Liver (tissue), 9 donors: ENCODE results near the gene ARHGEF28. TPM values are rescaled to one million over a fixed set of nuclear protein-coding genes. Genes with fewer than 3 reads are reported as not detected.

Experiments
- DNase-seq: peaks from one replicate; pipeline ENCODE4 v3.0.0-alpha.2; 2017; ENCODE audit warnings: low spot score
- H3K27ac ChIP-seq, 2 donors: one replicate each; pipeline ENCODE4 v1.7.0; 2013; ENCODE audit warnings: inconsistent platforms in 2 of 2, low read length in 2 of 2, control low read depth in 1 of 2, low read depth in 1 of 2, mild to moderate bottlenecking in 1 of 2
- H3K27me3 ChIP-seq, 4 donors: one replicate each; pipeline versions ENCODE4 v1.6.1 to v1.7.0; 2013; ENCODE audit warnings: low read length in 3 of 4, inconsistent platforms in 1 of 4, mild to moderate bottlenecking in 1 of 4, moderate library complexity in 1 of 4; ENCODE audit not compliant: control insufficient read depth in 4 of 4, insufficient read depth in 4 of 4
- H3K36me3 ChIP-seq, 4 donors: one replicate each; pipeline versions ENCODE4 v1.6.1 to v1.7.0; 2013; ENCODE audit warnings: low read length in 3 of 4, mild to moderate bottlenecking in 3 of 4, low read depth in 1 of 4, moderate library complexity in 1 of 4; ENCODE audit not compliant: control insufficient read depth in 4 of 4, insufficient read depth in 3 of 4
- H3K4me1 ChIP-seq, 4 donors: one replicate each; pipeline versions ENCODE4 v1.6.1 to v1.7.0; 2013; ENCODE audit warnings: low read length in 3 of 4, mild to moderate bottlenecking in 3 of 4, moderate library complexity in 1 of 4; ENCODE audit not compliant: control insufficient read depth in 4 of 4, insufficient read depth in 4 of 4
- H3K4me3 ChIP-seq, 3 donors: one replicate each; pipeline versions ENCODE4 v1.6.1 to v1.7.0; 2013; ENCODE audit warnings: low read length in 3 of 3, control low read depth in 1 of 3, low read depth in 1 of 3, mild to moderate bottlenecking in 1 of 3
- H3K9ac ChIP-seq, 2 donors: one replicate each; pipeline ENCODE4 v1.7.0; 2013; ENCODE audit warnings: low read length in 2 of 2, mild to moderate bottlenecking in 2 of 2, moderate library complexity in 2 of 2, control low read depth in 1 of 2, low read depth in 1 of 2
- H3K9me3 ChIP-seq, 4 donors: one replicate each; pipeline versions ENCODE4 v1.6.1 to v1.7.0; 2013; ENCODE audit warnings: low read length in 3 of 4; ENCODE audit not compliant: control insufficient read depth in 4 of 4
- FOXA1 ChIP-seq: IDR thresholded peaks from 2 replicates; pipeline ENCODE4 v1.6.1; 2016; ENCODE audit warnings: antibody characterized with exemption
- HNF4A ChIP-seq, 2 donors: conservative IDR thresholded peaks; 2 replicates each; pipeline ENCODE4 v1.6.1; 2016; ENCODE audit warnings: antibody characterized with exemption in 2 of 2, mild to moderate bottlenecking in 2 of 2
- JUND ChIP-seq, 2 donors: IDR thresholded peaks; 2 replicates each; pipeline ENCODE4 v1.6.1; 2016; ENCODE audit warnings: antibody characterized with exemption in 2 of 2
- SP1 ChIP-seq: IDR thresholded peaks from 2 replicates; pipeline ENCODE4 v1.6.1; 2018; ENCODE audit warnings: antibody characterized with exemption, mild to moderate bottlenecking
- TAF1 ChIP-seq: conservative IDR thresholded peaks from 2 replicates; pipeline ENCODE4 v1.6.1; 2016; ENCODE audit warnings: antibody characterized with exemption, mild to moderate bottlenecking
- WGBS: extraction: QIAGEN DNeasy Blood & Tissue Kit; methylation state at CpG from one replicate; pipeline ENCODE4 v1.1.7; 2013; 5-methylcytosine and 5-hydroxymethylcytosine counted together
- polyA plus RNA-seq, 2 donors: library from polyadenylated mRNA; stranded (reverse) in 1 of 2; unstranded in 1 of 2; fragments of 200-250 nt in 1 of 2; fragments of >200 nt in 1 of 2; fragmentation: Nextera tagmentation in 1 of 2; extraction: Ambion mirVana in 1 of 2; gene quantifications; one replicate each; pipeline versions ENCODE4 v1.2.1 to v1.2.3, GENCODE V29; 2013 to 2015
- total RNA-seq, 2 donors: library from RNA; depleted of rRNA; stranded (reverse); fragments of >200 nt; gene quantifications; one replicate each; pipeline ENCODE4 v1.2.3, GENCODE V29; 2014
- TF ChIP-seq, protein P1 (sequence below): IDR thresholded peaks from 2 replicates; pipeline ENCODE4 v1.6.1; 2016; ENCODE audit warnings: antibody characterized with exemption, mild to moderate bottlenecking
- TF ChIP-seq, protein P2 (sequence below): fragments of 150-350 bp; IDR thresholded peaks from 2 replicates; pipeline ENCODE4 v1.5.1; 2017; ENCODE audit warnings: improper control_type of control experiment, low read depth, low read length; ENCODE audit not compliant: missing input control
- TF ChIP-seq, protein P3 (sequence below): IDR thresholded peaks from 2 replicates; pipeline ENCODE4 v1.6.1; 2016; ENCODE audit warnings: antibody characterized with exemption
- donor health status: healthy.
- donor health status: healthy.
- donor health status: healthy.
- donor health status: healthy.
- donor health status: healthy.

ARHGEF28 gene
- total and polyA plus RNA-seq, 4 donors = 1.6 to 13.9 (median 3.6) TPM

DNA sequence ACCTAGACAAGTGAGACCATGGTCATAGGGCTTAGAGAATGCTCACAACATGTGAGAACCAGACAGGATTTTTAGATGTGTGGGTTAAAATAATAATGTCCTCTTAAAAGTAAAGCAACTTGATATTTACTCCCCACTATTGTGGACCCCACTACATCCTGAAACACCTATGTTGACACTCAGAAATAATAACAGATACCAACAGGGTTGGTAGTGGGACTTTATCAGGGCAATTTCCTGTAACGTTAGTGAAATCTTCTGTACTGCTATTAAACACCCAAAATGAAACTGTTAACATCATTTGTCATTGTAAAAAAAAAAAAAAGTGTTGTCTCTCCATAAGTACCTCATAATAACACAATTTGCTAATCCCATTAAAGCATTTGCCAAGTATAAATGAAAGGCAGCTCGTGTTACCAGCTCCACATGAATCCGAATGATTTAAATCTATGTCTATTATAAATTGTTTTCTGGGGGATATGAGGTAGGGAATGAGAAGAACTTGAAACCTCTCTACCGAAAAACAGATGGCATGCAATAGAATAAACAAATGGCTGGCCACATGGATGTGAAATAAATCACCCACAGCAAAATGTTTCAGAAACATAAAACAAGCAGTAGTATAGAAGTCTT lies 285.9 kb downstream of the ARHGEF28 start:
- no peak for DNase-seq
- TF ChIP-seq, protein P1, sequence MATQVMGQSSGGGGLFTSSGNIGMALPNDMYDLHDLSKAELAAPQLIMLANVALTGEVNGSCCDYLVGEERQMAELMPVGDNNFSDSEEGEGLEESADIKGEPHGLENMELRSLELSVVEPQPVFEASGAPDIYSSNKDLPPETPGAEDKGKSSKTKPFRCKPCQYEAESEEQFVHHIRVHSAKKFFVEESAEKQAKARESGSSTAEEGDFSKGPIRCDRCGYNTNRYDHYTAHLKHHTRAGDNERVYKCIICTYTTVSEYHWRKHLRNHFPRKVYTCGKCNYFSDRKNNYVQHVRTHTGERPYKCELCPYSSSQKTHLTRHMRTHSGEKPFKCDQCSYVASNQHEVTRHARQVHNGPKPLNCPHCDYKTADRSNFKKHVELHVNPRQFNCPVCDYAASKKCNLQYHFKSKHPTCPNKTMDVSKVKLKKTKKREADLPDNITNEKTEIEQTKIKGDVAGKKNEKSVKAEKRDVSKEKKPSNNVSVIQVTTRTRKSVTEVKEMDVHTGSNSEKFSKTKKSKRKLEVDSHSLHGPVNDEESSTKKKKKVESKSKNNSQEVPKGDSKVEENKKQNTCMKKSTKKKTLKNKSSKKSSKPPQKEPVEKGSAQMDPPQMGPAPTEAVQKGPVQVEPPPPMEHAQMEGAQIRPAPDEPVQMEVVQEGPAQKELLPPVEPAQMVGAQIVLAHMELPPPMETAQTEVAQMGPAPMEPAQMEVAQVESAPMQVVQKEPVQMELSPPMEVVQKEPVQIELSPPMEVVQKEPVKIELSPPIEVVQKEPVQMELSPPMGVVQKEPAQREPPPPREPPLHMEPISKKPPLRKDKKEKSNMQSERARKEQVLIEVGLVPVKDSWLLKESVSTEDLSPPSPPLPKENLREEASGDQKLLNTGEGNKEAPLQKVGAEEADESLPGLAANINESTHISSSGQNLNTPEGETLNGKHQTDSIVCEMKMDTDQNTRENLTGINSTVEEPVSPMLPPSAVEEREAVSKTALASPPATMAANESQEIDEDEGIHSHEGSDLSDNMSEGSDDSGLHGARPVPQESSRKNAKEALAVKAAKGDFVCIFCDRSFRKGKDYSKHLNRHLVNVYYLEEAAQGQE = no peak
- TF ChIP-seq, protein P2, sequence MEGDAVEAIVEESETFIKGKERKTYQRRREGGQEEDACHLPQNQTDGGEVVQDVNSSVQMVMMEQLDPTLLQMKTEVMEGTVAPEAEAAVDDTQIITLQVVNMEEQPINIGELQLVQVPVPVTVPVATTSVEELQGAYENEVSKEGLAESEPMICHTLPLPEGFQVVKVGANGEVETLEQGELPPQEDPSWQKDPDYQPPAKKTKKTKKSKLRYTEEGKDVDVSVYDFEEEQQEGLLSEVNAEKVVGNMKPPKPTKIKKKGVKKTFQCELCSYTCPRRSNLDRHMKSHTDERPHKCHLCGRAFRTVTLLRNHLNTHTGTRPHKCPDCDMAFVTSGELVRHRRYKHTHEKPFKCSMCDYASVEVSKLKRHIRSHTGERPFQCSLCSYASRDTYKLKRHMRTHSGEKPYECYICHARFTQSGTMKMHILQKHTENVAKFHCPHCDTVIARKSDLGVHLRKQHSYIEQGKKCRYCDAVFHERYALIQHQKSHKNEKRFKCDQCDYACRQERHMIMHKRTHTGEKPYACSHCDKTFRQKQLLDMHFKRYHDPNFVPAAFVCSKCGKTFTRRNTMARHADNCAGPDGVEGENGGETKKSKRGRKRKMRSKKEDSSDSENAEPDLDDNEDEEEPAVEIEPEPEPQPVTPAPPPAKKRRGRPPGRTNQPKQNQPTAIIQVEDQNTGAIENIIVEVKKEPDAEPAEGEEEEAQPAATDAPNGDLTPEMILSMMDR = no peak
- WGBS = 82% methylated on average over 4 of the region's 4 CpGs
- no peak overlapping the region for H3K9ac ChIP-seq
- H3K36me3 ChIP-seq = peaks cover 0 to 4% (median 0%) of the 10 kb centered on the region in 4 donors
- H3K9me3 ChIP-seq = no peaks in the 10 kb centered on the region
- H3K4me1 ChIP-seq = peaks cover 0 to 14% (median 6%) of the 10 kb centered on the region in 4 donors
- H3K4me3 ChIP-seq = no peak overlapping the region
- no peaks in the 10 kb centered on the region for H3K27me3 ChIP-seq
- H3K27ac ChIP-seq = no peak overlapping the region

DNA sequence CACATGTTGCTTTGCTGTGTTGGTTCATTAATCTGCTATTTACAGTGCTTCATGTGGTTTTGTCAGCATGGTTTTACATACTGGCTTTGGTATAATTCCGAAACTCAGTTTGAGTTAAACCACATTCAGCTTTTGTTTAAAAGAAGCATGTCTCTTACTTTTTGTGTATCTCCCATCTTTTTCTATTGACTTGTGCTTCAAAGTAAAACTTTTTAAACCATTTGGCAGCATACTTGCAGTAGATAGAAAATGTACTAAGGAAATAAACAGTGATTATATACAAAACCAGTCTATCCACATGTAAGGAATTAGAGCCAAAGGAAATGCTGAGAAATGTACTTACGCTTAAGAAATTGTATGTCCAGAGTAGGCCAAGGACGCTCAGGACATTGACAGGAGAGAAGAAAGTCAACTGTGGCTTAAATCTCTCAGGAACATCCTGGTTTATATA lies 286.9 kb downstream of the ARHGEF28 start:
- no peak for TF ChIP-seq JUND (IDR thresholded peaks at IDR 0.05)
- no peak for TF ChIP-seq HNF4A (conservative IDR thresholded peaks at IDR 0.05)
- TF ChIP-seq, protein P3, sequence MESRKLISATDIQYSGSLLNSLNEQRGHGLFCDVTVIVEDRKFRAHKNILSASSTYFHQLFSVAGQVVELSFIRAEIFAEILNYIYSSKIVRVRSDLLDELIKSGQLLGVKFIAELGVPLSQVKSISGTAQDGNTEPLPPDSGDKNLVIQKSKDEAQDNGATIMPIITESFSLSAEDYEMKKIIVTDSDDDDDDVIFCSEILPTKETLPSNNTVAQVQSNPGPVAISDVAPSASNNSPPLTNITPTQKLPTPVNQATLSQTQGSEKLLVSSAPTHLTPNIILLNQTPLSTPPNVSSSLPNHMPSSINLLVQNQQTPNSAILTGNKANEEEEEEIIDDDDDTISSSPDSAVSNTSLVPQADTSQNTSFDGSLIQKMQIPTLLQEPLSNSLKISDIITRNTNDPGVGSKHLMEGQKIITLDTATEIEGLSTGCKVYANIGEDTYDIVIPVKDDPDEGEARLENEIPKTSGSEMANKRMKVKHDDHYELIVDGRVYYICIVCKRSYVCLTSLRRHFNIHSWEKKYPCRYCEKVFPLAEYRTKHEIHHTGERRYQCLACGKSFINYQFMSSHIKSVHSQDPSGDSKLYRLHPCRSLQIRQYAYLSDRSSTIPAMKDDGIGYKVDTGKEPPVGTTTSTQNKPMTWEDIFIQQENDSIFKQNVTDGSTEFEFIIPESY = no peak
- TF ChIP-seq FOXA1 = no peak
- TF ChIP-seq, protein P2 = no peak
- TF ChIP-seq SP1 = no peak
- TF ChIP-seq TAF1 = no peak
- TF ChIP-seq, protein P1 = no peak
- Histone ChIP-seq H3K9me3 (no peaks in the 10 kb centered on the region), H3K4me3 (no peak overlapping the region), H3K9ac (no peak overlapping the region), H3K27ac (no peak overlapping the region), H3K36me3 (peaks cover 0 to 4% (median 0%) of the 10 kb centered on the region in 4 donors), H3K4me1 (peaks cover 2 to 13% (median 7%) of the 10 kb centered on the region in 4 donors), H3K27me3 (no peaks in the 10 kb centered on the region)
- DNase-seq = no peak
- 82% methylated on average over 3 of the region's 3 CpGs for WGBS
